ENCODE results near the gene PARVB.
A peak's percentile ranks its signal among the peaks of the same experiment; 100 is the strongest.
"Not testable (repeated sequence)": the region's sequence is repeated elsewhere in the genome, so short reads cannot be mapped to it uniquely, and the experiment has no call there.

The PARVB gene

DNA sequence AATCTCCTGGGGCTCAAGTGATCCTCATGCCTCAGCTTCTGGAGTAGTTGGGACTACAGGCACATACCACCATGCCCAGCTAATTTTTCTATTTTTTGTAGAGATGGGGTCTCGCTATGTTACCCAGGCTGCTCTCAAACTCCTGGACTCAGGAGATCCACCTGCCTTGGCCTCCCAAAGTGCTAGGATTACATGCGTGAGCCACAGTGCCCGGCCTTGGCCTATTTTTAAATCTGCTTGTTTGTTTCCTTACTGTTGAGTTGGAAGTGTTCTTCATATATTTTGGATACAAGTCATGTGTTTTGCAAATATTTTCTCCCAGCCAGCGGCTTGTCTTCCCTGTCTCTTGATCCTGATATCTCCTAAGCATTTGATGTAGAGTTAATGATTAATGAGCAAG lies 5.0 kb downstream of the PARVB start:
- DNase-seq: no peak

DNA sequence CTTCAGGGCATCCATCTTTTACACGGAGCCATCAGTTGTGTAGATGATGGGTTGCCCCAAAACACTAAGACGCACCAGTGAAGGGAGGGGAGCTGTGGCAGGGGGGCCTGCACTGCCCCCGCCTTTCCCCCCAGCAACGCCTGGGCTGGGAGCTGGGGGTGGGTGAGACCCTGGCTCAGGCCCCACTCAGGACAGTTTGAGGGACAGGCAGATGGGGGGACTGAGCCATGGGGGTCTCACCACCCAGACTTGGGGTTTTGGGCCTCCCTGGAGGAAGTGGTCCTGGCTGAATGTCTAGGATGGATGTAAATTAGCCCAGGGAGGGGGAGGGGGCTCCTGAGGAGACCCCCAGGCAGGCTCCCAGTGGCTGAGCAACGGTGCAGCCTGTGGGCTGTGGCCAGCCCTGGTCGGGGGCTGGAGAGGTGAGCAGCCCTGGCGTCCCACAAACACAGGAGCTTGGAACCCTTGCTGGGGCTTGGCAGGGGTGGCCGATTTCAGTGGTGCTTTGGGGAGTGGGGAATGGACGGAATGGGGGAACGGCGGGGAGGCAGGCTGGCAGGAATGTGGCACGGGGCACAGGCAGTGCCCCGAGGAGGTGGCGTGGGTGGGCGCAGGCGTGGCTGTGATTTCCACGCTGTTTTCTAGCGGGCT lies 6.1 kb downstream of the PARVB start:
- no peak for DNase-seq

DNA sequence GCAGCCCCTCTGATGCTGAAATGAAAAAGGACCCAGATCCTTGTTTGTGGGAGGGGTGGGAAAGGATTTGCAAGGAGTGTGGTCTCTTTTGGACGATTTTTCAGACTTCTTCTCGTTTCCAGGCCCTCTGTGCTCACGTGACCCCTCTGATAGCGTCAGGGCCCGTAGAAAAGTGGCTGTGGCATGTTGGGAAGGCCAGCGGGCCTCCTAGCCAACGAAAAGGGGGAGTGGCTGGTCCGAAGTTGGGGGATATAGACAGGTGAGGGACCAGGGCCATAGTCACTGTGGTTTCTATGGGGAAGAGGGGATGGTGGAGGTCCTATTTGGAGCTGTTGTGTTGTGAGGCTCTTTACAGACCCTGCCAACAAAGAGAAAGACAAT lies 6.6 kb downstream of the PARVB start:
- DNase-seq: no peak

DNA sequence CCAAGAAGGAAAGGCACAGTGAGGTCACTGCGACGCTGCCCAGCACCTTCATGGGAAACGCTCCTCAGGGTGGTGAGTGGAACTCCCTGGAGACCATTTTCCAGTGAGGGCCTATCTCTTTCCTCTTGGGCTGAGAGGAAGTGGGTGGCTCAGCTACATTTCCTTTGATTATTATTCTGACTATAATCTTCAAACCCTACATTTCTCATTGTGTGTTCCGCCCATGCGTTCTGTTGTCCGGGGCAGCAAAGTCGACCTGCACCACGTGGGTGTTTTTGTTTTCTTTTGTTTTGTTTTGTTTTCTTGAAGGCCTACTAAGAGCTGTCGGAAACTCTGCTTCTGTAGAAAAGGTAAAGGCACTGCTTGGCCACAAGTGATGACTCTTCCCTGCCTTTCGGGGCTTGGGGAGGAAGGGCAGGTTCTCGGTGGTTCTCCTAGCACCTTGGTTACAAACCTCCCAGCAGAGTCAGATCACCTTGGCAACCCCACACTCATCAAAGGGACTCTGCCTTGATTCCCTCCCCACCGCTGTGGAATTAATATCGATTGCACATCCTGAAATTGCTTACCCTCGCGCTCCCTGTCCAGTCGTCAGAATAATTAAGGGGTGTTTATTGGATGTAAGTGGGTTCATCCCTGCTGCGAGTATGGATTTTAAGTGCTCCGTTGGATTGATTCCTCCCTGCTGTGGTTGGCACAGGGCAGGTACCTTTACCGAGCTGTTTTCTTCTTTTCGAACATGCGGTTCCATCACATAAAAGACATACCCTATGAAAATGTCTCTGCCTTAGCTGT lies 7.3 kb downstream of the PARVB start:
- DNase-seq: no peak

DNA sequence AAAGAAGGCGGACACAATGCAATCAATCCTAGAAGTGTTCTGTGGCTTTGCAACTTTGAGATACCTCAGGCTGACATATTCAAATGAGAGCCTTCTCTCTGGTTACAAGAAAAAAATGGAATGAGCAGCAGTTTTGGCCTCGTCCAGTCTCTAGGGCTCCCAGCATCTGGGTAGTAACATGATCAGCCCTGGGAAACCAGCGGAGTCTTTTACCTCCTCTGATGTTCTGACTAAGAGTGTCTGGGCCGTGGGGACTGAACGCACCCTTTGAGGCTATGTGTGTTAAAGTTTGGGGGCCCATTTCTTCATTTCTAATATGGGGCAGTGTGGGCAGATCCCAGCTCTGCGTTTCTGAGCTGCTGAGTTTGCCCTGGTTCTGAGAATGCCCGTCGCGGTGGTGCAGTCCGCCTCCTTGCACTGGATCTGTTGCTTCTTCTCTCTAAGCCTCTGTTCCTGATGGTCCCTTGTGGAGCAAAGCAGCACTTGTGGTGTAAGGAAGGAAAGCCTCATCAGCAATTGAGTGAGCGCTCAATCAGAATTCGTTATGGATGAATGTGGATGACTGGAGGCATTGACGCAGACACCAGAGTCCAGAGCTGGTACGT lies 8.1 kb downstream of the PARVB start:
- DNase-seq: no peak

DNA sequence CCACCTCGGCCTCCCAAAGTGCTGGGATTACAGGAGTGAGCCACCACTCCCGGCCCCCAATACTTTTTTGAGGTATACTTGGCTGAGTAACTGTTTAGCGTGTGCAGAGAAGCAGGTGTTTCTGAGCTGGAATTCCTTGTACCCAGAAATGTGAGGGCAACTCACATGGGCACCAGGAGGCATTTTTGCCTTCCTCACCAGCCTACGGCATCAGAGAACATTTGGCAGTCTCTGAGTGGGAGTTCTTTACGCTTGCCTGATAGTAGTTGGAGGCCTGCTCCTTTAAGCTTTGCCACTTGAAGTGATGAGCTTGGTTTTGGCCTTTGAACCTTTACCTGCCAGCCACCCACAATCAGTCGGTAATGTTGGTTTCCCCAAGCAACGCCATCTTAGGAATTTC lies 9.2 kb downstream of the PARVB start:
- DNase-seq: no peak

DNA sequence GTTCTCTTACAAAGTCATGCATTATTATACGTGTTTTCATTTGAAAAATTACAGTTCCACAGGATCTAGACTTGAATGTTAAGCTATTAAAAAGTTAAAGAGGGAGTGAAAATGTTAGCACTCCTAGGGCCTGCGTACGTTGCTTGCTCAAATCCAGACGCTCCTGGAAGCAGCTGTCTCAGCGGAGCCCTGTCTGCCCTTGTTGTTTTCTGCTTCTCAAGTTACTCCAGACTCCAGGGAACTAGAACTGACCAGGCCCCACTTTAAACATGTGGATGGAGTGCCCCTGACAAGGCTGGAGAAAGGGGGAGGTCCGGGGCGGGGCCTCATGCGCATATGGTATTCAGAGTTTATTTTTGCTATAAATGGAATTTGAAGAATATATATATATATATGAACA lies 9.6 kb downstream of the PARVB start:
- no peak for DNase-seq

DNA sequence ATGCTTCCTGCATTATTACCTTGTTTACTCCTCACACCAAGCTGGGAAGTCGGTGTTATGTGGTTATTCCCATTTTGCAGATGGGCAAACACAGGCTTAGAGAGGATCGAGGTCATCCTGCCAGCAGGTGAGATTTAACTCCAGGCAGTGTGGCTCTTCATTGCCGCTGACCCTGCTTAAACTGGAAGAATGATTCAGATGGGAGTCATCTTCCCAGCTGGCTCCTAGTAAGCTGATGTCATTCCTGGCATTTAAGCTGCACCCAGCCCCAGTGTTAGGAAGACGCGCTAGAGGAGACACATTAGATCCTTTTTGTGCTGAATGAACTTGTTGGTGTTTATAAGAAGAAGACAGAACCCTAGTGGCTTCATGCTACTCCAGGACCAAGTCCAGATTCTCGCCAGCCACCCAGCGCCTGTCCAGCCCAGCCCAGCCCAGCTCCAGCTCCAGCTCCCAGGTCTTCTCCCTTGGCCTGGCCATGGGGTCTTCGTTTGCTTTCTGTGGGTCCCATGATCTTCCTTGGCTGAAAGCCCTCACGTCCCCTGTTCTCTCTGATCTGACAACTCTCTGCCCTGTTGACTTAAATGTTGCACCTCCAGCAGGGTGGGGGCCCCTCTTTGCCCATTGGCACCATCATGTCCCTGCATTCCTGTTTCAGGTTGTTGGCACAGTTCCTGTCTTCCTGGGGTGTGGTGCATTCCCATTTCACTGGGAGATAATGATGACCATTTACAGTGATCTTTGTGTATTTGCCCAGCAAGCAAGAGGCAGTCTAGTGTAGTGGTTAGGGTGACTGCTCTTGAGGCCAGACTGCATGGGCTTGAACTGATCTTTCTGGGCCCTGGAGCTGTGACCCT lies 13.6 kb downstream of the PARVB start:
- DNase-seq: no peak

DNA sequence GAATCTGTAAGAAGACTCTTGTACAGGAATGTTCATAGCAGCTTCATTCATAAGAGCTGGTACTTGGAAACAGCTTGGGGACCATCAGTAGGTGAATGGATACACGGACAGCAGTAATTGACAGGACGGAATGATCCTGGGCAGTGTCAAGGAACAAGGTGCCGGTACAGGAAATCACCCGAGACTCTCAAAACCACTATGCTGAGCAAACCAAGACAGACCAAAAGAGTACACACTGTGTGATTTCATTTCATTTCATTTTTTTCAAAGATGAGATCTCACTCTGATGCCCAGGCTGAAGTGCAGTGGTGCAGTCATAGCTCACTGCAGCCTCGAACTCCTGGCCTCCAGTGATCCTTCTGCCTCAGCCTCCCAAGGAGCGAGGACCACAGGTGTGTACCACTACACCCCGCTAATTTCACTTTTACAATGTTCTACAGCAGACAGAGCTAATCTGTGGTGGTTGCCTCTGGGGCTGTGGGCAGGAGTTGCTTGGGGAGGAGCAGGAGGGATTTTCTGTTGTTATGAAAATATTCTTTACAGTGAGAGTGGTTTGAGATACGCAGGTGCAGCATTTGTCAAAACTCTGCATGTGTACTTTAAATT lies 15.6 kb downstream of the PARVB start:
- no peak for DNase-seq

DNA sequence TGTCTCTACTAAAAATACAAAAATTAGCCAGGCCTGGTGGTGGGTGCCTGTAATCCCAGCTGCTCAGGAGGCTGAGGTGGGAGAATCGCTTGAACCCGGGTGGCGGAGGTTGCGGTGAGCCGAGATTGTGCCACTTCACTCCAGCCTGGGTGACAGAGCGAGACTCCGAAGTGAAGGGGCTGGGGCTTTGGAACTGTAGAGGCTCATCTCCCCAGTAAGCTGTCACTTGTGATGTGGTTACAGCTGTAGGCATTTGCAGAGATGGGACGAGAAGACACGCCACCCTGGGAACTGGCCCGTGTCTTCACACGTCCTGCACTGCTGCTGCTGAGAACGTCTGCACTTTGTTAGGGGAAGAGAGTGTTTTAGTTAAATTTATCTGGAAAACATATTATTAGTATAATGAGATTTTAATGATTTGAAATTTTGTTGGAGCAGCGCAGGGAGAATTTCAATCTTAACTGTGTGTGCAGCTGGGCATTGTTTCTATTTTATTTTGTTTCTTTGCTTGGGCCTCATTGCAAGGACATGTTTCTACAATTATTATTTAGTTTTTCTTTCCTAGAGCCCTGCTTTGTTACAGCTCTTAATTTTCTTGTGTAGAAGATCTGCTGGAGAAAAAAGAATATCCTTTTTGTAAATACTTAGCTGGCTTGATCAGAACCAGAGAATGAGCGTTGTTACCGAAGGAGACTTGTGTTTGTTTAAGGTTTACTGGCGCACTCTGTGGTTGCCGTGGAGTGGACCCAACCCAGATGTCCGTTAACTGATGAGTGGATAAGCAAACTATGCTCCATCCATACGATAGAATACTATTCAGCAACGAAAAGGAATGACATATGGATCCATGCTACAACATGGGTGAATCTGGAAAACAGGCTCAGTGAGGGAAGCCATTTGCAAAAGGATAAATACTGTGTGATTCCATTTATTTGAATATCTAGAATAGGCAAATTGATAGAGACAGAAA lies 18.4 kb downstream of the PARVB start:
- DNase-seq: no peak

DNA sequence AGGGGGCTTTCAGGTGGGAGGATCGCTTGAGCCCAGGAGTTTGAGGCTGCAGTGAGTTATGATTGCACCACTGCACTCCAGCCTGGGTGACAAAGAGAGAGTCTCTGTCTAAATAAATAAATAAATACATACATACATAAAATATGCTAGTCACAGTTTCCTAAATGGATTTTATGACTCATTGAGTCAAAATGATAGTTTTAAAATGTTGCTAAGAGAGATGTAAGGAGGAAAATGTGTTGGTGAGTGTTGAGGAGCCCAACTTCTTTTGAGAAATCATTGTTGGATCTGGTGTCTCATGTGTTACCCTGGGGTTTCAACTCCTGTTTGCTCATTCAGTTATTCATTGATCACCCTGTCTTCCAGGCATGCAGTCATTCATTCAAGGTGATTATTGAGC lies 21.0 kb downstream of the PARVB start:
- DNase-seq: no peak

DNA sequence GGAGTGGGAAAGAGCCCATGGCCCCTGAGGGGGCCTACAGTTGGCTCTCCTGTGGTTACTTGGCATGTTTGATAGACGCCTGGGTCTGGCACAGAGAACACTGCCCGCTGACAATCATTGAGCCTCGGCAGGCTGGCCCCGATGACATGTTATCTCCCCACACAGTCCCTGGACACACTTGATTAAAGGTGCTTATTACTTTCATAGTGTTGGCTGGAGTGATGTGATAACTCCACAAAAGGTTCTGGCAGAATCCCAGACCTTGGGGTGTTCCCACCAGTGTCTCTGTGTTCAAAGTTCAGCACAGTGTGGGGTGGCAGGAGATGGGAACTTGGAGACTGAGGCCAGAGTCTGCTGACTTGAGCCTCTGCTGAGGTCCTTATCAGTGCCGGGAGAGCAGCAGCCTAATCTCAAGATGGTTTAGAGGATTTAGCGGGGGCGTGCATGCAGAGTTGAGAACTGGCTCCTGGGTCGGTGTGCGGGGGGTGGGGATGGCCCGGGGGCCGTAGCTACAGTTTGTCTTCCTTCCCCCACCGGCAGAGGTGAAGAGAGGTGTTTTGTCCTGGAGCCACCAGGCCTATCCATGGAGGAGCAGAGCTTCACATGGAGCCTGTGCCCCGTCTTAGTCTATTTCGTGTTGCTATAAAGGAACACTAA lies 22.5 kb downstream of the PARVB start:
- no peak for DNase-seq

DNA sequence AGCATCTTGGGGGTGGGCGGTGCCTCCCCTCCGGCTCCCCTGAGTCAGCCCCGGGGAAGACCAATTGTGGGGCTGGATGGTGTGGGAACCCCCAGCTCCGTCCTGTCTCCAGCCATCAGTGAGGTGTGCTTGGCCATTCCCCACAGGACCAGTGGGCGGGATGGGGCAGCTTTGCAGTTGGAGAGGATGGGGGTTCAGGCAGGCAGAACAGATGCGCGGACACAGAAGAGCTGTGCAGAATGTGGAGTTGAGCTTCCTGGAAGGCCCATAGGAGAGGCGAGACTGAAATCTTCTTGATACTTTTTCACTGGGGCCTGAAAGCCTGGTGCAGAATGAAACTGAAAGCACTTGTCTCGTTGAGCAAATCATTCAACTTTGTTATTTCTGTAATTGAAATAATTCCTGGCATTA lies 23.8 kb downstream of the PARVB start:
- peak in 1 of 5 donors; percentile 38 for DNase-seq

DNA sequence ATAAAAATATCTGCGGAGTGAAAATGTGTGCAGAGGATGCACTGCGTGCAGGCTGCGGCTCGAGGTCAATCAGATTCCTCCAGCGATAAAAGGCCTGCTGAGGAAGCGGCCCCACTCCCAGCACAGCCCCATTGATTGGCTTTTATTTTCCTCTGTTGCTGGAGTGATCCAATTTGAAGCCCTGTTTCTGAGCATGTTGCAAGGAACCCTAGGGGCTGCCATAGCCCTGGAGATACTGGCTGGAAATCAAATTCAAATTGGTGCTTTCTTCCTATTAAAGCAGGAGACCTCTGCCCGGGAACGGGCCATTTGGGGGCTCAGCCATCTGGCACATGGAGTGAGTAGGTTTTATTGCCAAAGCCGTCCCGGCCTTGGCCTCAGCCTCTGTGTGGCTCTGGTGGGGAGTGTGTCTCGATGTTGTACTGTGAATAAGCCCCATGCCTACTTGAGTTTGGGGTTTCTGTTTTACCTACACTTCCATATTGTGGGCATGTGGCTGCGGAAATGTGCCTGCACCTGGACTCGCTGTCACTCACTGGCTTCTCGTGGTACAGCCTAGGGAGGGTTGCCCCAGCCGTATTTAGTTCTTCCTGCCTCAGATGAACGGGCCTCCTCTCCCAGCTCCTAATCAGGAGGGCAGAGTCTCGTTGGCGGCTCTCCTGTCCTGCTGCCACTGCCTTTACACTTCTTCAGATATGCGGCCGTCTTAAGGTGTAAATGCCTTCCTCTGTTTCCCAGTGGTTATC lies 25.6 kb downstream of the PARVB start:
- no peak for DNase-seq

DNA sequence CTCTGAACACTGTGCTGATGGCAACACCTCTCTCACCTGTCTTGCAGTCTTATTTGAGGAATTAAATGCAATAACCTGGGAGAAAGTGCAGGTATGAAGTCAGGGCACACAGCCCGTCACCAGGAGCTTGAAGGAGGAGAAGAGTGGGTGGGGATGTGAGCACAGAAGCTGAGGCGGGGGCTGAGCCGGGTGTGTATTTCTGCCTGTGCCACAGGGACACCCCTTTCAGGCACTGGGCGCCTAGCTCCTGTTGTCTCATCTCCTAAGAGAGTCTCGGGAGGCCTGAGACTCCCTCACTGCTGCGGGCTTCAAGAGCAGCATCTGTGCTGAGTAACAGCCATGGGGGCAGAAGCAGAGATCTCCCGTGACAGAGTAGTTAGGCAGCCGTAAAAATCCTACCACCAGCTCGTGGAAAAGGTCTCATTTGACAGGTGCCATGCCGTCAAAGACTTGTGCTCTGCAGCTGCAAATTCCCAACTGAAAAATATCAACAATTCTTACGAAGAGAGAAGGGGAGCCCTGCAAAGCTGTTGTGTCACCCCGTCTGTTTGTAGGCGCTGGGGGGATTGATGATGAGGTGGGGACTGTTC lies 26.8 kb downstream of the PARVB start:
- DNase-seq: no peak

DNA sequence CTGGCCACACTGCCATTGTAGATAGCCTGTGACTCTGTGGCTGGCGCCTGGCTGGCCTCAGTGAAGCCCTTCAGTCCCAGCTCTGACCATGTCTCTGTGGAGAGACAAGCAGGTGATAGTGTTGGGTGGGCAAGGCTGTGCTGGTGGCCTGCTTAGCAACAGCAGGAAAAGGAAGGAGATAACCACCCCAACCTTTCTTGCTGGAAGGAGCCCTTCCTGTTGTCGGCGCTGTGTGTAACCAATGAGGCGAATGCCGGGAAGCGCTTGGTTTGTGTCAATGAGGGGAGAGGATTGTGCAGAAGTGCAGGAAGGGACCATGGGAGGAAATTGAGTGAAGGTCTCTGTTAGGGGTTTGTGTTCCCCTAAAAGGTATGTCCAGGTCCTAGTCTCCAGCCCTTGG lies 27.3 kb downstream of the PARVB start:
- no peak for DNase-seq

DNA sequence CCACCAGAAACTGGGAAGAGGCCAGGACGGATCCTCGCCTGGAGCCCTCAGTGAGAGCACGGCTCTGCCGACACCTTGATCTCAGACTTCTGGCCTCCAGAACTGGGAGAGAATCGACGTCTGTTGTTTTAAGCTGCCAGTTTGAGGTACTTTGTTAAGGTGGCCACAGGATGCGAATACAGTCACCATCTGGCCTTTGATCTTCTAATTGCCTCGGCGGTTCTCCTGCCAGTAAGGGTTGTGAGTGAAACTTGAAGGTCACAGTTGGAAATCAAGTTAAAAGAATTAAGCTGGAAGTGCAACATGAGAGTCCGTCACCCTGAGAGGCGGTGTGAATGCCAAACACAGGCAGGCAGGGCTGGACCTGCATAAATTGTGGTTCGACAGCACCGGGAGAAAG lies 27.9 kb downstream of the PARVB start:
- no peak for DNase-seq

DNA sequence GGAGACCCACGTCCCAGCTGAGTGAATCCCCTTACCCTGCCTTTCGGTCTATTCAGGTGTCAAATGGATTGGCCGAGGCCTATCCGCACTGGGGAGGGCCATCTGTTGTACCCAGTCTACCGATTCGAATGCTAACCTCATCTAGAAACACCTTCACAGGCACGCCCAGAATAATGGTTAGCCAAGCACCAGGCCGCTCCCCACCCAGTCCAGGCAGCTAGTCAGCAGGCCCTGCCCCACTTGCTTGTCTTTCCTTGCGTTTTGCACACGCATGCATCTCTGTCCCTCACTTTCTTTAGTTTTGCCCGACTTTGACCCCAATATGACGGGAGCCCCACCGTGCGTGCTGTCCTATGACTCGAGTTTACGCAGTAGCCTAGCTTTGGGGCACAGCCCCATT lies 31.7 kb downstream of the PARVB start:
- DNase-seq: no peak

DNA sequence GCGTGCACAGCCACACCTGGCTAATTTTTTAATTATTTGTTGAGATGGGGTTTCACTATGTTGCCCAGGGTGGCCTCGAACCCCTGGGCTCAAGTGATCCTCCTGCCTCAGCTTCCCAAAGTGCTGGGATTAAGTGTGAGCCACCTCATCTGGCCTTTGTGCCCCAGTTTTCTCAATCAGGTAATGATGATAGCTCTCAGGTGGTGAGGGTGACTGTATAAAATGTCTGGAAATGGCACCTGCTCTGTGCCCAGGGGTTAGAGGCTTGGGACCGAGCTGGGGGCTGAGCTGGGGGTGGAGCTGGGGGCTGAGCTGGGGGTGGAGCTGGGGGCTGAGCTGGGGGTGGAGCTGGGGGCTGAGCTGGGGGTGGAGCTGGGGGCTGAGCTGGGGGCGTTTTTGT lies 32.5 kb downstream of the PARVB start:
- DNase-seq: not testable (repeated sequence)
